K562 (cell line): Measurements from ENCODE around the gene IMMP1L. TPM values are rescaled to one million over a fixed set of nuclear protein-coding genes. Genes with fewer than 3 reads are reported as not detected.
A peak's percentile ranks its signal among the peaks of the same experiment; 100 is the strongest.

Experiments used
- ATAC-seq: fragments of 200-7000 bp; cut with Tn5 transposase; 3 replicates; pipeline ENCODE4 v1.9.1; 2020; ENCODE audit warnings: moderate library complexity
- BruUV-seq: library from RNA; stranded (reverse); fragments of 400-500 nt; replicated peaks from 2 replicates; lab custom pipeline; 2021; lab: Mats Ljungman, UMichigan
- CTCF ChIA-PET: fragments of 300-600 bp; formaldehyde crosslinking; extraction: SDS; loops from one replicate; lab custom pipeline; 2021; ENCODE audit warnings: low intra/inter-chr PET ratio; lab: Yijun Ruan, JAX
- POLR2A ChIA-PET: fragments of 300-600, 350-650 bp; sonication (Branson Sonifier 250); formaldehyde crosslinking; extraction: SDS; loops from one replicate; lab custom pipeline; 2021; ENCODE audit warnings: antibody characterized with exemption, inconsistent platforms; lab: Yijun Ruan, JAX
- DNase-seq, 4 experiments: peaks; one replicate each; pipeline versions ENCODE4 v3.0.0 to v3.0.0-alpha.2; 2011 to 2018; ENCODE audit warnings: low spot score in 3 of 4, mixed read lengths in 3 of 4; ENCODE audit errors: extremely low read depth in 1 of 4
- FAIRE-seq: peaks from 2 replicates; lab custom pipeline; 2011; peaks lifted over from hg19 to GRCh38; lab: Jason Lieb, UNC
- H2AFZ ChIP-seq: 2 replicates; pipeline ENCODE4 v1.6.0; 2011; ENCODE audit warnings: low read depth, low read length, control low read depth, inconsistent platforms
- H3K27ac ChIP-seq: fragments of 200-600 bp; 3 replicates; pipeline ENCODE4 v1.8.0; 2011; ENCODE audit warnings: low read depth, mild to moderate bottlenecking, control low read depth, inconsistent platforms, low read length, moderate library complexity, mixed read lengths; ENCODE audit errors: extremely low read depth
- H3K27me3 ChIP-seq, 2 experiments: fragments of 300-600 bp in 1 of 2; 2 replicates in 1 of 2; 3 replicates in 1 of 2; pipeline versions ENCODE4 v1.6.0 to v1.8.0; 2011; ENCODE audit warnings: inconsistent platforms in 2 of 2, low read length in 2 of 2, mild to moderate bottlenecking in 1 of 2, mixed read lengths in 1 of 2, moderate library complexity in 1 of 2; ENCODE audit not compliant: control insufficient read depth in 2 of 2, insufficient read depth in 2 of 2
- H3K36me3 ChIP-seq: fragments of 300-600 bp; 3 replicates; pipeline ENCODE4 v1.8.0; 2011; ENCODE audit warnings: mild to moderate bottlenecking, low read length, inconsistent platforms; ENCODE audit not compliant: control insufficient read depth, insufficient read depth
- H3K4me1 ChIP-seq, 2 experiments: fragments of 200-600 bp in 1 of 2; replicated peaks in 1 of 2; 2 replicates in 1 of 2; 3 replicates in 1 of 2; pipeline versions ENCODE4 v1.5.1 to v1.8.0; 2011; ENCODE audit warnings: inconsistent platforms in 2 of 2, low read length in 2 of 2, mild to moderate bottlenecking in 1 of 2, mixed read lengths in 1 of 2, moderate library complexity in 1 of 2; ENCODE audit not compliant: control insufficient read depth in 2 of 2, insufficient read depth in 2 of 2
- H3K4me2 ChIP-seq: 2 replicates; pipeline ENCODE4 v1.6.1; 2011; ENCODE audit warnings: low read length, control low read depth, inconsistent platforms, mixed read lengths; ENCODE audit not compliant: insufficient read depth
- H3K4me3 ChIP-seq: fragments of 200-600 bp; sonication (generic), shearing (Covaris generic); 2 replicates; pipeline ENCODE4 v1.5.1; 2016; ENCODE audit warnings: control low read depth, inconsistent platforms
- H3K79me2 ChIP-seq: fragments of 200-600 bp; 3 replicates; pipeline ENCODE4 v1.8.0; 2011; ENCODE audit warnings: low read length, inconsistent platforms; ENCODE audit not compliant: control insufficient read depth, insufficient read depth
- H3K9ac ChIP-seq, 2 experiments: 2 replicates each; pipeline versions ENCODE4 v1.6.0 to v1.6.1; 2011; ENCODE audit warnings: low read depth in 2 of 2, low read length in 2 of 2, control low read depth in 1 of 2, inconsistent platforms in 1 of 2, mild to moderate bottlenecking in 1 of 2, mixed read lengths in 1 of 2; ENCODE audit not compliant: insufficient read depth in 1 of 2
- H3K9me1 ChIP-seq: one replicate; pipeline ENCODE4 v1.6.0; 2011; ENCODE audit warnings: inconsistent platforms, mild to moderate bottlenecking, low read length, moderate library complexity; ENCODE audit not compliant: control insufficient read depth, insufficient read depth
- H3K9me3 ChIP-seq: replicated peaks from 2 replicates; pipeline ENCODE4 v1.5.1; 2011; ENCODE audit warnings: low read depth, low read length, inconsistent platforms; ENCODE audit not compliant: control insufficient read depth, insufficient read depth
- H4K20me1 ChIP-seq: replicated peaks from 2 replicates; pipeline ENCODE4 v1.6.1; 2011; ENCODE audit warnings: low read length, inconsistent platforms, mixed read lengths; ENCODE audit not compliant: control insufficient read depth, insufficient read depth
- ARID3A ChIP-seq: IDR thresholded peaks from 2 replicates; pipeline ENCODE4 v1.6.1; 2012; ENCODE audit warnings: low read depth, low read length, improper control_type of control experiment, borderline replicate concordance
- ATF3 ChIP-seq, 2 experiments: fragments of 450-650 bp in 1 of 2; sonication (generic) in 1 of 2; formaldehyde crosslinking in 1 of 2; IDR thresholded peaks in 1 of 2; conservative IDR thresholded peaks in 1 of 2; 2 replicates each; pipeline versions ENCODE4 v1.6.1 to v1.8.1; 2016 to 2023; ENCODE audit warnings: mild to moderate bottlenecking in 2 of 2, moderate library complexity in 2 of 2, inconsistent platforms in 1 of 2, missing genetic modification reagents in 1 of 2
- MYNN ChIP-seq, 2 experiments: sonication (generic); formaldehyde crosslinking in 1 of 2; IDR thresholded peaks; 2 replicates each; pipeline versions ENCODE4 v1.5.0 to v1.6.1; 2016 to 2020; ENCODE audit warnings: antibody characterized with exemption in 1 of 2, missing genetic modification reagents in 1 of 2
- TSHZ1 ChIP-seq: fragments of 250-450 bp; sonication (Bioruptor Pico); IDR thresholded peaks from 2 replicates; pipeline ENCODE4 v1.4.0; 2020; ENCODE audit warnings: mild to moderate bottlenecking, moderate library complexity
- ZNF282 ChIP-seq: sonication (generic); formaldehyde crosslinking; IDR thresholded peaks from 2 replicates; pipeline ENCODE4 v1.8.1; 2023; ENCODE audit warnings: missing genetic modification reagents
- WGBS: fragments of 100-300 bp; shearing (Covaris generic); methylation state at CpG from one replicate; pipeline ENCODE4 v1.1.6; 2016; ENCODE audit warnings: low coverage, mixed read lengths; ENCODE audit not compliant: insufficient coverage; ENCODE audit errors: missing lambda C conversion rate; 5-methylcytosine and 5-hydroxymethylcytosine counted together
- in situ Hi-C: fragments of 300-500 bp; cut with MboI; formaldehyde crosslinking; loops from 4 replicates; pipeline ENCODE4 v1.15.0; 2018; ENCODE audit warnings: inconsistent platforms, mixed read lengths
- intact Hi-C: fragments of 100-400 bp; cut with micrococcal nuclease; formaldehyde crosslinking; loops from 2 replicates; pipeline ENCODE4 v1.14.2; 2022
- polyA plus RNA-seq, 8 experiments: library from polyadenylated mRNA; depleted of rRNA in 4 of 8; stranded (reverse) in 5 of 8; unstranded in 3 of 8; fragments of >200 nt; fragmentation: Nextera tagmentation in 2 of 8; fragmentation: Illumina TruSeq in 1 of 8; extraction: Ambion mirVana in 2 of 8; extraction: Trizol in 1 of 8; gene quantifications; 2 replicates each; pipeline versions ENCODE4 v1.2.1 to v1.2.3, GENCODE V29; 2011 to 2014; ENCODE audit warnings: inconsistent platforms in 1 of 8, missing spikeins in 1 of 8
- total RNA-seq, 7 experiments: library from RNA; depleted of rRNA in 6 of 7; stranded (reverse); fragments of >200 nt in 6 of 7; fragmentation: Illumina TruSeq in 2 of 7; extraction: Trizol in 2 of 7; gene quantifications; 2 replicates each; pipeline versions ENCODE4 v1.2.1 to v1.2.3, GENCODE V29; 2011 to 2021; ENCODE audit warnings: low replicate concordance in 1 of 7

IMMP1L gene
- total and polyA plus RNA-seq, 9 of the 15 experiments (the other 6 are each of a cell fraction or from before 2014, with no cell fraction given) = 56.0 to 245 (median 169) TPM

- TF ChIP-seq ARID3A = no peak
- TF ChIP-seq TSHZ1 (CRISPR knock-in tag) = no peak
- no peak for TF ChIP-seq MYNN (IDR thresholded peaks at IDR 0.05)
- TF ChIP-seq MYNN (CRISPR knock-in tag; IDR thresholded peaks at IDR 0.05) = no peak
Observed at GRCh38 chr11:31487848-31488247, 21.6 kb downstream of the IMMP1L start (continued).

GRCh38 chr11:31484497-31484896 lies 24.9 kb downstream of the IMMP1L start:
- Histone ChIP-seq H2AFZ (no peak overlapping the region), H3K4me3 (no peak overlapping the region), H3K4me1 (no peaks in the 10 kb centered on the region), H3K36me3 (peaks cover 15% of the 10 kb centered on the region; the same call in 1 of the 3 replicates), H4K20me1 (no peaks in the 10 kb centered on the region), H3K27me3 (no peaks in the 10 kb centered on the region), H3K9me1 (no peaks in the 10 kb centered on the region), H3K9me3 (no peaks in the 10 kb centered on the region), H3K79me2 (peaks cover 80% of the 10 kb centered on the region), H3K27ac (no peak overlapping the region), H3K9ac (no peak overlapping the region), H3K4me2 (no peak overlapping the region)
- intact Hi-C loops (loop anchor here (10.0 kb wide), 2 partner anchors 470 to 690 kb away; no protein-coding TSS in a partner anchor), in situ Hi-C loops (no loop called here)
- WGBS = 81% methylated on average over 4 of the region's 4 CpGs
- BruUV-seq = no TSS peak
- ATAC-seq (no peak), FAIRE-seq (no peak), DNase-seq (no peak)
- CTCF ChIA-PET = no interaction called here
- POLR2A ChIA-PET = no interaction called here
- no peak for TF ChIP-seq ZNF282 (CRISPR knock-in tag)
- TF ChIP-seq ATF3 (IDR thresholded peaks at IDR 0.05) = peak; percentile 42; the same call in 1 of the 2 replicates
- TF ChIP-seq ATF3 (CRISPR knock-in tag; conservative IDR thresholded peaks at IDR 0.05) = no peak
